Esophagus muscularis mucosa (tissue), 4 donors: Measurements from ENCODE around the gene TBR1. TPM values are rescaled to one million over a fixed set of nuclear protein-coding genes. Genes with fewer than 3 reads are reported as not detected.

ENCODE experiments used
- DNase-seq: peaks from one replicate; pipeline ENCODE4 v3.0.0-alpha.2; 2017; ENCODE audit errors: extremely low spot score
- H3K27ac ChIP-seq, 4 donors: fragments of 200-600 bp; sonication (generic); replicated peaks in 1 of 4; 1 replicate in 3 of 4; 2 replicates in 1 of 4; pipeline ENCODE4 v1.5.1; 2016 to 2019; ENCODE audit warnings: mild to moderate bottlenecking in 1 of 4
- H3K27me3 ChIP-seq, 4 donors: fragments of 200-600 bp; sonication (generic); one replicate each; pipeline versions ENCODE4 v1.5.1 to v1.6.0; 2016 to 2019
- H3K36me3 ChIP-seq, 4 donors: fragments of 200-600 bp; sonication (generic); one replicate each; pipeline ENCODE4 v1.5.1; 2016 to 2019
- H3K4me1 ChIP-seq, 4 donors: fragments of 200-600 bp; sonication (generic); one replicate each; pipeline ENCODE4 v1.5.1; 2016 to 2019
- H3K4me3 ChIP-seq, 4 donors: fragments of 200-600 bp; sonication (generic); 1 replicate in 2 of 4; 2 replicates in 2 of 4; pipeline ENCODE4 v1.5.1; 2016 to 2019; ENCODE audit warnings: mild to moderate bottlenecking in 4 of 4, moderate library complexity in 1 of 4
- H3K9me3 ChIP-seq, 4 donors: fragments of 200-600 bp; sonication (generic); 1 replicate in 3 of 4; 2 replicates in 1 of 4; pipeline ENCODE4 v1.5.1; 2016 to 2019
- EP300 ChIP-seq: sonication (generic); formaldehyde crosslinking; IDR thresholded peaks from one replicate; pipeline ENCODE4 v1.6.1; 2017; ENCODE audit warnings: antibody characterized with exemption
- POLR2A ChIP-seq: fragments of 450-650 bp; IDR thresholded peaks from one replicate; pipeline ENCODE4 v1.6.1; 2017; ENCODE audit warnings: antibody characterized with exemption, moderate library complexity, mild to moderate bottlenecking, low read depth
- POLR2AphosphoS5 ChIP-seq, 2 donors: sonication (generic); formaldehyde crosslinking; IDR thresholded peaks; one replicate each; pipeline ENCODE4 v1.6.1; 2017; ENCODE audit warnings: antibody characterized with exemption in 2 of 2
- WGBS: methylation state at CpG from one replicate; pipeline ENCODE4 v1.1.5; 2018; 5-methylcytosine and 5-hydroxymethylcytosine counted together
- intact Hi-C: fragments of 100-400 bp; cut with DNase I; formaldehyde crosslinking; loops from one replicate; pipeline ENCODE4 v1.15.1; 2023
- total RNA-seq, 4 donors: library from RNA; depleted of rRNA; stranded (reverse); fragments of >200 nt; gene quantifications; one replicate each; pipeline versions ENCODE4 v1.1.0 to v1.2.1, GENCODE V29; 2016
- TF ChIP-seq, protein P1 (sequence below), 3 experiments: fragments of 200-600 bp in 2 of 3; fragments of 450-650 bp in 1 of 3; sonication (generic) in 2 of 3; IDR thresholded peaks; one replicate each; pipeline ENCODE4 v1.5.1; 2017 to 2019; ENCODE audit warnings: antibody characterized with exemption in 3 of 3, mild to moderate bottlenecking in 2 of 3, moderate library complexity in 1 of 3

The TBR1 gene
- total RNA-seq, 4 donors from 2014 or later = not detected

DNA sequence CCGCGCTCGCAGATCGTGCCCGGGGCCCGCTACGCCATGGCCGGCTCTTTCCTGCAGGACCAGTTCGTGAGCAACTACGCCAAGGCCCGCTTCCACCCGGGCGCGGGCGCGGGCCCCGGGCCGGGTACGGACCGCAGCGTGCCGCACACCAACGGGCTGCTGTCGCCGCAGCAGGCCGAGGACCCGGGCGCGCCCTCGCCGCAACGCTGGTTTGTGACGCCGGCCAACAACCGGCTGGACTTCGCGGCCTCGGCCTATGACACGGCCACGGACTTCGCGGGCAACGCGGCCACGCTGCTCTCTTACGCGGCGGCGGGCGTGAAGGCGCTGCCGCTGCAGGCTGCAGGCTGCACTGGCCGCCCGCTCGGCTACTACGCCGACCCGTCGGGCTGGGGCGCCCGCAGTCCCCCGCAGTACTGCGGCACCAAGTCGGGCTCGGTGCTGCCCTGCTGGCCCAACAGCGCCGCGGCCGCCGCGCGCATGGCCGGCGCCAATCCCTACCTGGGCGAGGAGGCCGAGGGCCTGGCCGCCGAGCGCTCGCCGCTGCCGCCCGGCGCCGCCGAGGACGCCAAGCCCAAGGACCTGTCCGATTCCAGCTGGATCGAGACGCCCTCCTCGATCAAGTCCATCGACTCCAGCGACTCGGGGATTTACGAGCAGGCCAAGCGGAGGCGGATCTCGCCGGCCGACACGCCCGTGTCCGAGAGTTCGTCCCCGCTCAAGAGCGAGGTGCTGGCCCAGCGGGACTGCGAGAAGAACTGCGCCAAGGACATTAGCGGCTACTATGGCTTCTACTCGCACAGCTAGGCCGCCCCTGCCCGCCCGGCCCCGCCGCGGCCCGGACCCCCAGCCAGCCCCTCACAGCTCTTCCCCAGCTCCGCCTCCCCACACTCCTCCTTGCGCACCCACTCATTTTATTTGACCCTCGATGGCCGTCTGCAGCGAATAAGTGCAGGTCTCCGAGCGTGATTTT lies 7.6 kb downstream of the TBR1 start:
- Histone ChIP-seq H3K4me1 (peaks cover 17 to 39% (median 35%) of the 10 kb centered on the region in 4 donors), H3K36me3 (no peaks in the 10 kb centered on the region), H3K4me3 (peak overlapping the region; percentile 33 to 51 (median 44)), H3K27me3 (peaks cover 12 to 99% (median 94%) of the 10 kb centered on the region in 4 donors), H3K9me3 (no peaks in the 10 kb centered on the region), H3K27ac (no peak overlapping the region)
- intact Hi-C loops = no loop called here
- DNase-seq = no peak
- WGBS = 14% methylated on average over 21 of the region's 125 CpGs
- TF ChIP-seq EP300 (no peak), POLR2AphosphoS5 (IDR thresholded peaks at IDR 0.05) (no peak), POLR2A (no peak)
- TF ChIP-seq, protein P1, sequence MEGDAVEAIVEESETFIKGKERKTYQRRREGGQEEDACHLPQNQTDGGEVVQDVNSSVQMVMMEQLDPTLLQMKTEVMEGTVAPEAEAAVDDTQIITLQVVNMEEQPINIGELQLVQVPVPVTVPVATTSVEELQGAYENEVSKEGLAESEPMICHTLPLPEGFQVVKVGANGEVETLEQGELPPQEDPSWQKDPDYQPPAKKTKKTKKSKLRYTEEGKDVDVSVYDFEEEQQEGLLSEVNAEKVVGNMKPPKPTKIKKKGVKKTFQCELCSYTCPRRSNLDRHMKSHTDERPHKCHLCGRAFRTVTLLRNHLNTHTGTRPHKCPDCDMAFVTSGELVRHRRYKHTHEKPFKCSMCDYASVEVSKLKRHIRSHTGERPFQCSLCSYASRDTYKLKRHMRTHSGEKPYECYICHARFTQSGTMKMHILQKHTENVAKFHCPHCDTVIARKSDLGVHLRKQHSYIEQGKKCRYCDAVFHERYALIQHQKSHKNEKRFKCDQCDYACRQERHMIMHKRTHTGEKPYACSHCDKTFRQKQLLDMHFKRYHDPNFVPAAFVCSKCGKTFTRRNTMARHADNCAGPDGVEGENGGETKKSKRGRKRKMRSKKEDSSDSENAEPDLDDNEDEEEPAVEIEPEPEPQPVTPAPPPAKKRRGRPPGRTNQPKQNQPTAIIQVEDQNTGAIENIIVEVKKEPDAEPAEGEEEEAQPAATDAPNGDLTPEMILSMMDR (IDR thresholded peaks at IDR 0.05) = no peak

DNA sequence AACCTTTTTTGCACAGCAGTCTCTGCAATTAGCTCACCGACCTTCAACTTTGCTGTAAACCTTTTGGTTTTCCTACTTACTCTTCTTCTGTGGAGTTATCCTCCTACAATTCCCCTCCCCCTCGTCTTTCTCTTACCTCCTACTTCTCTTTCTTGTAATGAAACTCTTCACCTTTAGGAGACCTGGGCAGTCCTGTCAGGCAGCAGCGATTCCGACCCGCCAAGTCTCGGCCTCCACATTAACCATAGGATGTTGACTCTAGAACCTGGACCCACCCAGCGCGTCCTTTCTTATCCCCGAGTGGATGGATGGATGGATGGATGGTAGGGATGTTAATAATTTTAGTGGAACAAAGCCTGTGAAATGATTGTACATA lies 8.3 kb downstream of the TBR1 start:
- no peak for DNase-seq
- Histone ChIP-seq H3K9me3 (no peaks in the 10 kb centered on the region), H3K36me3 (no peaks in the 10 kb centered on the region), H3K4me3 (peak overlapping the region in 3 of 4 donors; percentile 44 to 51 (median 45)), H3K27me3 (peaks cover 12 to 99% (median 87%) of the 10 kb centered on the region in 4 donors), H3K27ac (no peak overlapping the region), H3K4me1 (peaks cover 13 to 33% (median 29%) of the 10 kb centered on the region in 4 donors)
- 24% methylated on average over 9 of the region's 9 CpGs for WGBS
- intact Hi-C loops = no loop called here
- TF ChIP-seq POLR2AphosphoS5 (IDR thresholded peaks at IDR 0.05) = no peak
- TF ChIP-seq POLR2A = no peak
- TF ChIP-seq, protein P1 (IDR thresholded peaks at IDR 0.05) = no peak
- no peak for TF ChIP-seq EP300

DNA sequence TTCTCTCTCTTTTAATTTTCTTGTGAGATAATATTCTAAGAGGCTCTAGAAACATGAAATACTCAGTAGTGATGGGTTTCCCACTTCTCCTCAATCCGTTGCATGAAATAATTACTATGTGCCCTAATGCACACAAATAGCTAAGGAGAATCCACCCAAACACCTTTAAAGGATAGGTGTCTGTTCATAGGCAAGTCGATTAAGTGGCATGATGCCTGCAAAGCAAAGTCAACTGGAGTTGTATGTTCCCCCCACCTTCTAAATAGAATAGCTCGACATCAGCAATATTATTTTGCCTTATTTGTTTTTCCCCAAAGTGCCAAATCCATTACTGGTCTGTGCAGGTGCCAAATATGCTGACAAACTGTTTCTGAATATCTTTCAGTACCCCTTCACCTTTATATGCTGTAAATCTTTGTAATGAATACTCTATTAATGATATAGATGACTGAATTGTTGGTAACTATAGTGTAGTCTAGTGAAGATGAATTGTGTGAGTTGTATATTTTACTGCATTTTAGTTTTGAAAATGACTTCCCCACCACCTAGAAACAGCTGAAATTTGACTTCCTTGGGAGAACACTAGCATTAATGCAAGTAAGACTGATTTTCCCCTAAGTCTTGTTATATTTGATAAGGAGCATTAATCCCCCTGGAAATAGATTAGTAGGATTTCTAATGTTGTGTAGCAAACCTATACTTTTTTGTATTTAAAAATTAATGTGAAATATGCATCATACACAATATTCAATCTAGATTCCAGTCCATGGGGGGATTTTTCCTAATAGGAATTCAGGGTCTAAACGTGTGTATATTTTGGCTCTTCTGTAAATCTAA lies 9.0 kb downstream of the TBR1 start:
- H3K27me3 ChIP-seq = peaks cover 12 to 98% (median 80%) of the 10 kb centered on the region in 4 donors
- H3K9me3 ChIP-seq = no peaks in the 10 kb centered on the region
- intact Hi-C loops = no loop called here
- no peak overlapping the region for H3K4me3 ChIP-seq
- no peak for DNase-seq
- WGBS = 20% methylated on average over 4 of the region's 4 CpGs
- H3K27ac ChIP-seq = no peak overlapping the region
- TF ChIP-seq POLR2A (no peak), POLR2AphosphoS5 (IDR thresholded peaks at IDR 0.05) (no peak), EP300 (no peak)
- TF ChIP-seq, protein P1 (IDR thresholded peaks at IDR 0.05) = no peak
- no peaks in the 10 kb centered on the region for H3K36me3 ChIP-seq
- H3K4me1 ChIP-seq = peaks cover 13 to 33% (median 29%) of the 10 kb centered on the region in 4 donors

DNA sequence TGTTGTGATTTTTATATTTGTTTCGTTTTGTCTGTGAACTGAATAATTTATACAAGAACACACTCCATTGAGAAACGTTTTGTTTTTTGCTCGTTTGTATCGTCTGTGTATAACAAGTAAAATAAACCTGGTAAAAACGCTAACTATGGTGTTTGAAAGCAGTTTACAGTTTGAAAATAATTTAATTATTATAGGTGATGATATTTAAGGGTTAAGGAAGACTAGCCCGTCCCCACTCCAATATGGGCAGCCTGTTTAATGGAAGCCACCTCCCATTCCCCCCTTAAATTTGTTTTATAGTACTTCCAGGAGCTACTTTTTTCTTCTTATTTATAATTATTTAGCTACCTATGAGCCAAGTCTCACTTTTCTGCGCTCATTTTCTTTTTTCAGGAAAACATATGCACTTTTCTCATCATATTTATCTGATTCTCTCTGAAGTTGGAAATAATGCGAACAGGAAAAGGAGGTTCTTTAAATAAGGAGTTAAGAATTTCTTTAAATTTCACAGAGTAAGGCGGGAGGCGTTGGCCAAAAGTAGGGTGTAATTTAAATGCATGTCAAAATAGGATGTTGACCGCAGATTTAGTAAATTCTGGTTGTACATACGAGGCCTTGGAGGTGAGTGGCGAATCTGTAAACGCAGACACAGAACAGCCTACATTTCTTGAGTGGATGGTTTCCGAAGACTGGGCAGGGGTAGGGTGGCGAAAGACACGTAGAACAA lies 9.8 kb downstream of the TBR1 start:
- intact Hi-C loops = no loop called here
- H3K27me3 ChIP-seq = peaks cover 12 to 94% (median 76%) of the 10 kb centered on the region in 4 donors
- 32% methylated on average over 17 of the region's 17 CpGs for WGBS
- DNase-seq = no peak
- H3K27ac ChIP-seq = no peak overlapping the region
- H3K9me3 ChIP-seq = no peaks in the 10 kb centered on the region
- TF ChIP-seq POLR2AphosphoS5 (IDR thresholded peaks at IDR 0.05) = no peak
- no peak for TF ChIP-seq EP300
- TF ChIP-seq, protein P1 (IDR thresholded peaks at IDR 0.05) = no peak
- no peak for TF ChIP-seq POLR2A
- no peak overlapping the region for H3K4me3 ChIP-seq
- H3K36me3 ChIP-seq = no peaks in the 10 kb centered on the region
- H3K4me1 ChIP-seq = peaks cover 13 to 33% (median 29%) of the 10 kb centered on the region in 4 donors
